T-helper 9 cell (primary cell): ENCODE data around the gene GRB10.
"Not testable (repeated sequence)": the region's sequence is repeated elsewhere in the genome, so short reads cannot be mapped to it uniquely, and the experiment has no call there.

ENCODE experiments used
- DNase-seq: peaks from one replicate; pipeline ENCODE4 v3.0.0-alpha.2; 2020

GRB10 gene

GRCh38 chr7:50596484-50596883, 186.2 kb downstream of the GRB10 start:
- no peak for DNase-seq

GRCh38 chr7:50595491-50596102, 187.1 kb downstream of the GRB10 start:
- DNase-seq: no peak

DNA sequence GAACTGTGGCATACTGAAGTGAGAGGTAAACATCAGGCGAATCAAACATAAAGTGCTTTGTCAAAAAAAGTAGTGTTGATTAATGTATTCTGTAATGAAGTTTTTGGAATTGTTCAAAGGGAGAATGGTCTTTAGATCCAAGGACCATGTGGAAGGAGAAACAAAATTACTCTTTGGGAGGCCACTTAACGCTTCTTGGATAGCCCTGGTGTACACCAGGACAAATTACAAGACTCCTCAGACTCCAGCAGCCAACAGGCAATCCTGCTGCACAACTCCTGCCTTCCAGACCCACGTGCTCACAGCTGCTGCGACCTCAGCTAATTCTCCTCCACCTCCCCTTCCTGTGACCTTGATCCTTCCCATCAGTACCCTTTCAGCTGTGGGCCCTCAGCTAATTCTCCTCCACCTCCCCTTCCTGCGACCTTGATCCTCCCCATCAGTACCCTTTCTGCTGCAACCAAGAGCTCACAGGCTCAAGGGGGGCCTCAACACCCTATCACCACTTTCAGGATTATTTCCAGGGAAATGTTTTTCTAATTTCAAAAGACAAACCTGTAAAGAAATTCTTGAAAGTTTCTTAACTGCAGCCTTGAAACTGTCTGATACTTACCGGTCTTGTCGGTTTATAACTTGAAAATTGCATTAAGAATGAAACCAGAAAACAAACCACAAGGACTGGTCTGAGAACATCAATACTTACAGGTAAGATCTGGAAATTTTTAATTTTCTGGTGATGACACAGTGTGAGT, 187.8 kb downstream of the GRB10 start:
- DNase-seq: no peak

DNA sequence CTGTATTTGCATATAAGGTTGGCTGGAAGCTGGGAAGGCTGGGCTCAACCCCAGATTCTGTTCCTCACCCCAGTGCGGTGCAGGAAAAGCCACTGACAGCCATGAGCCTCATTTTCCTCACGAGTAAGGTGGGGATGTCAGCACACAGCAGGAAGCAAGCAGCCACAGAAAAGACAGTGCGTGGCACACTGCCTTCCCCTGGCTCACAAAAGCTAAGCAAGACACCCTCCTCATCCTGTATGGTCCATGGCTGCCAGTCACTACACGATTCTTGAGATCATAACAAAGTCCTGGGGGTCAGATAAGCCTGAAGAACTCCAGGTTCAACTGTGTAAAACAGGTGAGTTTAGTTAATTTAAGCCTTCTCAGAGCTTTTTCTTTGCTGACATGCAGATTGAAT, 188.6 kb downstream of the GRB10 start:
- no peak for DNase-seq

DNA sequence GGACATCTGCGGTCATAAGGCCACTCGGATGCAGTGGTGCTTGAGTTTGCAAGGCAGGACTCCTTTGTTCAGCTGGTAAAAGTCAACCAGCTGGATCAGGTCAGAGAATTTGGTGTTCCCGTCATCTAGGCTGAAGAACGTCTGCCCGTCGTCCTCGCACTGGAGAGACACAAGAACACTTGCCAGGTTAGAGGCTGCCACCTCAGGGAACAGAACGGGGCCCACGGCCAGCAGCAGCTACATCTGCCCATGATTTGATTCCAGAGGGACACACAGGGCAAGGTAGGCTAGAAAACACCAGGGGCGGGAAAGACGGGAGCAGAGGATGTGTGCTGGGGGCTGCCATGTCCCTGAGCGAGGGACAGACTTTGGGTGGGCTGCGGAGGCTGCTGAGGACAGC, 189.8 kb downstream of the GRB10 start:
- no peak for DNase-seq

- no peak for DNase-seq
Observed at GRCh38 chr7:50591480-50592438, 190.9 kb downstream of the GRB10 start.

DNA sequence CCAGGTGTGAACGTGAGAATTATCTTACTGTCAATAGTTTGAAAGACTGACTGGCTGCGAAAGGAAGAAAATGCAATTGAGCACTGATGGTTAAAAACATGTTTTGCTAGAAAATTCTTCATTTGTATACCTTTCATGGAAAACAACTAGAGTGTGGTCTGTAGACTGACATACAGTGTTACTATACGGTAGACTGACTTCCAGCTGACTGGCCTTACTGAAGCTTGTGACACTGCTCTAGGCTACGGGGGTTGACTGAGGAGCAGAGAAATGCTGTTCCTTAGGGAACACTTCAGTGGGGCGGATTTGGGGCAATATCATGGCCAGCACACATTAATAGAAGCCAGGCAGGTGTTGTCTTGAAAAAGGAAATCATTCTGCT, 191.6 kb downstream of the GRB10 start:
- DNase-seq: no peak

GRCh38 chr7:50590535-50590934, 192.2 kb downstream of the GRB10 start:
- DNase-seq: no peak

DNA sequence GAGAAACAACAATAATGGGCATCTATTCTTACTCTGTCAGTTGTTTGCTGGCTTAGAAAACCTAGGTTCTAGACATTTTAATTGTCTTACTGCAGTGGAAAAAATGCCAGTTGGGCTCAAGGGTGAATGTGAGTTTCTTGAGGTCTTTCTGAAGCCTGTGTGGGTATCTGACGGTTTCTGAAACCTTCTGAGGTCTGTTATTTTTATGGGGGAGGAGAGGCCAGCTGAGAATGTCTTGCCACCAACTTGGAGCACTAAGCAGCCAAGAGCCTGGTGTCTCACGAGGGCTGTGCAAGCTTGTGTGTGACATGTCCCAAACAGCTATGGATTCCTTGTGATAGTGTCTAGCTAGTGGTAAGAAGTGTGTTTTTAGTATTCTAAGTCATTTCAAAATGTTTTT, 193.3 kb downstream of the GRB10 start:
- DNase-seq: no peak

DNA sequence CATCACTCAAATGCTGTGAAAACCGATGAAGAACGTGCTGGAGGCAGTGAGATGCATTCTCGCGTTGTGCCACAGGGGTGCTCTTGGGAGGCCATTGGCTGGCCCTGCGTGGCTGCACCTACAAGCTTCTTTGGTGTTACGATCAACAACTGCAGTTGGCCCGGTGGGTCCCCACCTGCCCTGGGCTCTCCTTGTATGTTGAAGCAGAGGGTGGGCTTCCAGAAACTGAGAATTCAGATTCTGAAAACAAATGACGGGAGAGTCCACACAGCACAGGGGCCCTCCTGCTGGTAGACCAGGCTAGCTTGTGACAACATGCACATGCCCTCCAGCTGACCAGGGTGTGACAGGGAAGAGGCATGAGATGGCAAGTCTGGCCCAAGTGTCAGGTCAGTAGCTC, 193.8 kb downstream of the GRB10 start:
- DNase-seq: no peak

GRCh38 chr7:50587737-50588136, 195.0 kb downstream of the GRB10 start:
- no peak for DNase-seq

- no peak for DNase-seq
Observed at GRCh38 chr7:50584793-50585408, 197.8 kb downstream of the GRB10 start.

- no peak for DNase-seq
Observed at GRCh38 chr7:50584386-50584785, 198.3 kb downstream of the GRB10 start.

DNA sequence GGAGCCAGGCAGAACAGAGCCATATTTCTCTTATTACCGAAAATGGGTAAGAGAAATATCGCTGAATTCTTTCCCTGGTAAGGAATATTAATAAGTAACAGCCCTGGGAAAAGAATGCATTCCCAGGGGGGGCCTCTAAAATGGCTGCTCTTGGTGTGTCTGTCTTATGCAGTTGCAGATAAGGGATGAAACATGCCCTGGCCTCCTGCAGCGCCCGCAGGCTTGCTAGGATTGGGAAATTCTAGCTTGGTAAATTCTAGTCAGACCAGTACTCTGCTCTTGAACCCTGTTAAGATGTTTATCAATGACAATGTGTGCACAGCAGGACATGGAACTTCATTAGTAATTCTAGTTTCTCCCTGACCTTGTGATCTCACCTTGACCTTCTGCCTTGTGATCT, 199.4 kb downstream of the GRB10 start:
- not testable (repeated sequence) for DNase-seq

GRCh38 chr7:50582271-50582670, 200.4 kb downstream of the GRB10 start:
- DNase-seq: not testable (repeated sequence)

DNA sequence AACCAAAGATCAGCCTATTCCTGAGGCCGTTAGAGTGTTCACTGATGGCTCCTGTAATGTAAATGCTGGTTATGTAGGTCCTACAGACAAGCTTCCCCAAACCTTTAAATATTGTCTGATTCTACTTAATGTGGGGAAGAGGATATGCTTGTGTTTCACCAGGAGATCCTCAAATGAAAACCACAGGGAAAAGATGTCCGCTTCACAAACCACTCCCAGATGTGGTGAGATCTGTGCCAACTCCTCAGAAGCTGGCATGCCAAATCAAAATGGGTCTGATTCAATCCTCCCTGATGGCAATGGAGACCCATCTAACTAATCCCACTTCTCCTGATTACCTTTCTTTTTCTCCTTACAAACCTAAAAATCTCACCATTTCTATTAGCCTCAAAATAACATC, 202.0 kb downstream of the GRB10 start:
- not testable (repeated sequence) for DNase-seq

- DNase-seq: no peak
Observed at GRCh38 chr7:50580057-50580456, 202.6 kb downstream of the GRB10 start.

DNA sequence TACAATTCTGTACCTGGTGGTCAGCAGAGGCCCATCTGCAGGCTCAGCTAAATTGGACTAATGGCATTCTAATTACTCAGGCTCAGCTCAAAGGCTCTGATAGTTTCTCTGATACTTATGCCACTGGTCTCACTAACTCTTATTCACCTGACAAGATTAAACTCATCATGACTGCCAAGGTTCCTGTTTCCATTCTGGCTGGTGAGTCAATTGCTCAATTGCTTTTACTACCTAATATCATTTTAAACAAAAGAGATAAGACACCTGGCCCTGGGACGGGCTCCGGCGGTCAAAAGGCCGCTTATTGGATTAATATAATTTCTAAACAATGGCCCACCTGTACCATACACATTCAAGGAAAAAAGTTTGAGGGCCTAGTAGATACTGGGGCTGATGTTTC, 204.6 kb downstream of the GRB10 start:
- not testable (repeated sequence) for DNase-seq

DNA sequence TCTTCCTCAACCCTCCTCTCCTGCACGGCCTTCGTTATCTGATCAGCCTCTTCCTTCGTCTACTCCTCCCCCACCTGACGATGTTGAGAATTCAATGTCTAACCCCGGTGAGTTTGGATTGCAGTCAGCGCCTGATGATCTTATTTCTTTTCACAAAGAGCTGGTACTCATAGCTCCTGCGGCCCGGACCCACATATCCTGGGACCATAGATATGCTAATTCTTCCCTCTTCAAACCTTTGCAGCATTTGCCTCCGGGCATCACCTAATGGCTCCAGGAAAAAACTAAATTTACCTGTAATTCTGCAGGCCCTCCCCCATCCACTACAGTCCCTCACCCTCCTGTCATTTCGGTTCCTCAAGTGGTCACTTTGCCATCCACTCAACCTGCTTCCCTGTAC, 205.1 kb downstream of the GRB10 start:
- DNase-seq: no peak

- DNase-seq: not testable (repeated sequence)
Observed at GRCh38 chr7:50576388-50576787, 206.3 kb downstream of the GRB10 start.

GRCh38 chr7:50567715-50568261, 214.9 kb downstream of the GRB10 start:
- DNase-seq: no peak

- no peak for DNase-seq
Observed at GRCh38 chr7:50565977-50566376, 216.7 kb downstream of the GRB10 start.

DNA sequence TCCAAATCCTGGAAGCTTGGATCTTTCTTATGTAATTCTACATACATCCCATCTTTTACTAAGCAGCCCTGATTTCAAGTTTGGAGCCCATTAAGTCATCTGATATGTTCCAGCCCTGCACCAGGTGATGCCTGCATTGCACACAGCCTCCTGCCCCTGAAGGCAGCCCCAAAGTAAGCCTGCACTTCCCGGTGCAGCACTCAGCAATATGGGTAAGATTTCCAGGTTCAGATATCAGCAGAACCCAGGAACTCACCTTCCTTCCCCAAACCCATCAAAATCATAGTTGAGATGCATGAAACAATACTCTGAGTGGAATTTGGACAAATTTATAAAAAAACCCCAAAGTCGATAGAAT, 217.2 kb downstream of the GRB10 start:
- DNase-seq: no peak
